Mesenchymal stem cell (in vitro differentiated cells and primary cell): ENCODE data around the gene SPATA20.

Experiments used
- DNase-seq: peaks from one replicate; pipeline ENCODE4 v3.0.0-alpha.2; 2013
- H2AFZ ChIP-seq: one replicate; pipeline ENCODE4 v1.6.1; 2013; ENCODE audit warnings: low read depth, mild to moderate bottlenecking, control low read depth, inconsistent platforms, low read length, moderate library complexity
- H2AK5ac ChIP-seq: 2 replicates; pipeline ENCODE4 v1.6.1; 2013; ENCODE audit warnings: low read length, moderate library complexity, mild to moderate bottlenecking, inconsistent platforms; ENCODE audit not compliant: severe bottlenecking
- H2BK120ac ChIP-seq: one replicate; pipeline ENCODE4 v1.6.1; 2013; ENCODE audit warnings: low read depth, mild to moderate bottlenecking, inconsistent platforms, low read length, moderate library complexity
- H2BK12ac ChIP-seq, 2 experiments: one replicate each; pipeline ENCODE4 v1.6.1; 2013; ENCODE audit warnings: inconsistent platforms in 2 of 2, low read length in 2 of 2, mild to moderate bottlenecking in 2 of 2, moderate library complexity in 2 of 2, control low read depth in 1 of 2
- H2BK15ac ChIP-seq: one replicate; pipeline ENCODE4 v1.6.1; 2013; ENCODE audit warnings: mild to moderate bottlenecking, low read depth, inconsistent platforms; ENCODE audit not compliant: poor library complexity, severe bottlenecking
- H2BK5ac ChIP-seq: 2 replicates; pipeline ENCODE4 v1.6.1; 2013; ENCODE audit warnings: low read depth, mild to moderate bottlenecking, low read length, control low read depth, inconsistent platforms; ENCODE audit not compliant: poor library complexity, severe bottlenecking
- H3K14ac ChIP-seq, 2 experiments: one replicate each; pipeline ENCODE4 v1.6.1; 2013; ENCODE audit warnings: inconsistent platforms in 2 of 2, low read length in 2 of 2, control low read depth in 1 of 2, mild to moderate bottlenecking in 1 of 2, moderate library complexity in 1 of 2
- H3K18ac ChIP-seq, 2 experiments: one replicate each; pipeline ENCODE4 v1.6.1; 2013; ENCODE audit warnings: inconsistent platforms in 2 of 2, low read length in 2 of 2, control low read depth in 1 of 2, low read depth in 1 of 2, mild to moderate bottlenecking in 1 of 2
- H3K23ac ChIP-seq, 2 experiments: one replicate each; pipeline ENCODE4 v1.6.1; 2013; ENCODE audit warnings: inconsistent platforms in 2 of 2, low read length in 2 of 2, mild to moderate bottlenecking in 2 of 2, moderate library complexity in 2 of 2, control low read depth in 1 of 2
- H3K27ac ChIP-seq: 2 replicates; pipeline ENCODE4 v1.5.1; 2013; ENCODE audit warnings: mild to moderate bottlenecking, moderate library complexity, low read length, control low read depth, inconsistent platforms; ENCODE audit not compliant: poor library complexity, severe bottlenecking
- H3K27me3 ChIP-seq, 2 experiments: 2 replicates each; pipeline versions ENCODE4 v1.6.1 to v1.7.0; 2013; ENCODE audit warnings: low read length in 2 of 2, mild to moderate bottlenecking in 2 of 2, moderate library complexity in 2 of 2, control low read depth in 1 of 2, inconsistent platforms in 1 of 2; ENCODE audit not compliant: control insufficient read depth in 1 of 2, insufficient read depth in 1 of 2
- H3K36me3 ChIP-seq, 2 experiments: 2 replicates each; pipeline versions ENCODE4 v1.6.1 to v1.7.0; 2013; ENCODE audit warnings: low read length in 2 of 2, control low read depth in 1 of 2, inconsistent platforms in 1 of 2, low read depth in 1 of 2, mild to moderate bottlenecking in 1 of 2; ENCODE audit not compliant: insufficient read depth in 2 of 2, control insufficient read depth in 1 of 2
- H3K4ac ChIP-seq, 2 experiments: one replicate each; pipeline ENCODE4 v1.6.1; 2013; ENCODE audit warnings: inconsistent platforms in 2 of 2, low read length in 2 of 2, mild to moderate bottlenecking in 2 of 2, moderate library complexity in 2 of 2, control low read depth in 1 of 2, low read depth in 1 of 2
- H3K4me1 ChIP-seq: 2 replicates; pipeline ENCODE4 v1.6.1; 2013; ENCODE audit warnings: low read depth, low read length, control low read depth; ENCODE audit not compliant: control insufficient read depth, insufficient read depth
- H3K4me2 ChIP-seq: 2 replicates; pipeline ENCODE4 v1.6.1; 2013; ENCODE audit warnings: low read length, mild to moderate bottlenecking, inconsistent platforms; ENCODE audit not compliant: poor library complexity, severe bottlenecking
- H3K4me3 ChIP-seq, 2 experiments: 2 replicates each; pipeline versions ENCODE4 v1.5.1 to v1.7.0; 2013; ENCODE audit warnings: low read length in 2 of 2, mild to moderate bottlenecking in 2 of 2, control low read depth in 1 of 2, low read depth in 1 of 2; ENCODE audit not compliant: insufficient read depth in 1 of 2
- H3K79me1 ChIP-seq: replicated peaks from 2 replicates; pipeline ENCODE4 v1.6.1; 2013; ENCODE audit warnings: mild to moderate bottlenecking, control low read depth, low read length, inconsistent platforms; ENCODE audit not compliant: poor library complexity, severe bottlenecking
- H3K9ac ChIP-seq: 2 replicates; pipeline ENCODE4 v1.7.0; 2013; ENCODE audit warnings: mild to moderate bottlenecking, low read length, moderate library complexity
- H3K9me3 ChIP-seq: 2 replicates; pipeline ENCODE4 v1.7.0; 2013; ENCODE audit warnings: mild to moderate bottlenecking, low read length; ENCODE audit not compliant: control insufficient read depth
- H4K8ac ChIP-seq: one replicate; pipeline ENCODE4 v1.6.1; 2013; ENCODE audit warnings: inconsistent platforms, mild to moderate bottlenecking, low read length, moderate library complexity
- H4K91ac ChIP-seq: one replicate; pipeline ENCODE4 v1.6.1; 2013; ENCODE audit warnings: mild to moderate bottlenecking, low read length, inconsistent platforms
- WGBS: methylation state at CpG from one replicate; pipeline ENCODE4 v1.1.7; 2013; ENCODE audit warnings: mixed read lengths; 5-methylcytosine and 5-hydroxymethylcytosine counted together

The SPATA20 gene

DNA sequence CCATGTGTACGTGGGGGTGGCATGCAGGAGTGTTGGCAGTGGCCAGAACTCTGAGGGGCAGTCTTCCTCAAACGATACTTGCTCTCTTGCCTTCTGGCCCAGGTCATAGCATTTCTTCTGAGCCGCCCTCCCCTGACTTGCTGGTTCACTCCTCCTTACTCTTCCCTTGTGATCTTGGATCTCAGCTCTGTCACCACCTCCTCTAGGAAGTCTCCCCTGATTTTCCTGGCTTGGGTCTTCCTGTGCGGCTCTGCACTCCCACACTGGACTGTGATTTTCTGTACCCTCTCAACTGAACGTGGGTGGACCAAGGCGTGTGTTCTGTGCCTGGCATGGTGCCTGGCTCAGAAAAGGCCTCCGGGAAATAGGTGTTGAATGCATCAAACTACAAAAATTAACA lies 11.6 kb upstream of the SPATA20 start:
- Histone ChIP-seq H2AFZ (no peak overlapping the region), H3K9ac (no peak overlapping the region), H2BK15ac (no peak overlapping the region)

DNA sequence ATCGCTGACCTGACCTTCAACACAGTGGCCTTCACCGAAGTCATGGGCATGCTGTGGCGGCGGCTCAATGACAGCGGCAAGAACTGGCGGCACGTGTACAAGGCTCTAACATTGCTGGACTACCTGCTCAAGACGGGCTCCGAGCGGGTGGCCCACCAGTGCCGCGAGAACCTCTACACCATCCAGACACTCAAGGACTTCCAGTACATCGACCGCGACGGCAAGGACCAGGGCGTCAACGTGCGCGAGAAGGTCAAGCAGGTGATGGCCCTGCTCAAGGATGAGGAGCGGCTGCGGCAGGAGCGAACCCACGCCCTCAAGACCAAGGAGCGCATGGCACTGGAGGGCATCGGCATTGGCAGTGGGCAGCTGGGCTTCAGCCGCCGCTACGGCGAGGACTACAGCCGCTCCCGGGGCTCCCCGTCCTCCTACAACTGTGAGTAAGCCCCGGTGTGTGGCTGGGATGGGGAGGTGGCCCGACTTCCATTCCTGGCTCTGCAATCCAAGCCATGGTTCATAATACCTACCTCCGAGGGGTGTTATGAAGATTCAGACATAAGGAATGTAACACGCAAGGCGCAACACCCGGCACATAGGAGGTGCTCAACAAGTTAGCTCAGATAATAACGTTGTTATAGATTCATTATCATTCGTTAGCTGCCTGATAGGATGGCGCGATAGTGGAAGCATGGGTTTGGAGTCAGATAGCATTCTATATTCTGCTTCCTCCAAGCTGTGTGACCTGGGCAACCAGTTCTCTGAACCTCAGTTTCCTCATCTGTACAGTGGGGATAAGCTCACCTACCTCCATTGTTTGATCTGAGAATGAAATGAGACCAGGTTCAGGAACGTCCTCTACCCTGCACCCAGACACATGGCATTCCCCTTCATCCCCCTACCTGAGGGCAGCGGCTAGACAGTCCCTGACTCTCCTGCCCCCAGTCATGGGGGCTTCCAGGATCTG lies 10.0 kb upstream of the SPATA20 start:
- H3K4me1 ChIP-seq = peaks cover 40% of the 10 kb centered on the region
- H2BK120ac ChIP-seq = no peak overlapping the region
- H3K4ac ChIP-seq = no peak overlapping the region
- no peak overlapping the region for H3K14ac ChIP-seq
- H3K27me3 ChIP-seq = peaks cover 19 to 39% of the 10 kb centered on the region in 2 experiments
- H3K4me2 ChIP-seq = no peak overlapping the region
- H2AK5ac ChIP-seq = no peak overlapping the region
- no peaks in the 10 kb centered on the region for H3K79me1 ChIP-seq
- H2BK5ac ChIP-seq = no peak overlapping the region
- H3K36me3 ChIP-seq = peaks cover 0 to 3% of the 10 kb centered on the region in 2 experiments
- H3K4me3 ChIP-seq = no peak overlapping the region
- H4K8ac ChIP-seq = no peak overlapping the region
- WGBS = 96% methylated on average over 45 of the region's 45 CpGs
- no peak overlapping the region for H3K27ac ChIP-seq
- H2AFZ ChIP-seq = no peak overlapping the region
- no peak overlapping the region for H3K23ac ChIP-seq
- no peak overlapping the region for H3K9ac ChIP-seq
- H2BK15ac ChIP-seq = no peak overlapping the region
- H3K18ac ChIP-seq = no peak overlapping the region
- H4K91ac ChIP-seq = no peak overlapping the region
- no peak for DNase-seq
- H2BK12ac ChIP-seq = no peak overlapping the region
- H3K9me3 ChIP-seq = no peaks in the 10 kb centered on the region

More for the DNA sequence above, 11.6 kb upstream of the SPATA20 start:
- 87% methylated on average over 6 of the region's 7 CpGs for WGBS
- H3K9me3 ChIP-seq = no peaks in the 10 kb centered on the region
- DNase-seq = no peak
- H3K4me1 ChIP-seq = peaks cover 31% of the 10 kb centered on the region
- H4K8ac ChIP-seq = no peak overlapping the region
- no peak overlapping the region for H3K4ac ChIP-seq
- H2BK12ac ChIP-seq = no peak overlapping the region
- H2BK5ac ChIP-seq = no peak overlapping the region
- H3K14ac ChIP-seq = no peak overlapping the region
- no peak overlapping the region for H2AK5ac ChIP-seq
- H3K23ac ChIP-seq = no peak overlapping the region
- no peak overlapping the region for H3K4me3 ChIP-seq
- no peak overlapping the region for H4K91ac ChIP-seq
- H3K79me1 ChIP-seq = no peaks in the 10 kb centered on the region
- peaks cover 28 to 53% of the 10 kb centered on the region in 2 experiments for H3K27me3 ChIP-seq
- H3K18ac ChIP-seq = no peak overlapping the region
- H2BK120ac ChIP-seq = no peak overlapping the region
- H3K36me3 ChIP-seq = peaks cover 0 to 3% of the 10 kb centered on the region in 2 experiments
- no peak overlapping the region for H3K27ac ChIP-seq
- H3K4me2 ChIP-seq = no peak overlapping the region

- H3K4me1 ChIP-seq = peaks cover 37% of the 10 kb centered on the region
- H3K79me1 ChIP-seq = no peaks in the 10 kb centered on the region
- peak overlapping the region; percentile 37 for H4K91ac ChIP-seq
- peak overlapping the region; percentile 83 for H2BK15ac ChIP-seq
- H2BK5ac ChIP-seq = no peak overlapping the region
- no peak overlapping the region for H2BK120ac ChIP-seq
- DNase-seq = no peak
- peaks cover 10 to 30% of the 10 kb centered on the region in 2 experiments for H3K27me3 ChIP-seq
- H3K4me2 ChIP-seq = no peak overlapping the region
- peak overlapping the region in 1 of 2 experiments; percentile 57 for H2BK12ac ChIP-seq
- H3K36me3 ChIP-seq = peaks cover 0 to 3% of the 10 kb centered on the region in 2 experiments
- no peak overlapping the region for H2AK5ac ChIP-seq
- H3K9ac ChIP-seq = no peak overlapping the region
- no peak overlapping the region for H3K4me3 ChIP-seq
- whole genome bisulfite sequencing = 88% methylated on average over 20 of the region's 20 CpGs
- no peak overlapping the region for H3K14ac ChIP-seq
- H3K9me3 ChIP-seq = no peaks in the 10 kb centered on the region
- H3K18ac ChIP-seq = peak overlapping the region in 1 of 2 experiments; percentile 16
- H4K8ac ChIP-seq = peak overlapping the region; percentile 71
- H3K27ac ChIP-seq = no peak overlapping the region
- no peak overlapping the region for H3K23ac ChIP-seq
- H3K4ac ChIP-seq = no peak overlapping the region
- no peak overlapping the region for H2AFZ ChIP-seq
These were observed 9.0 kb upstream of the SPATA20 start for GRCh38 chr17:50537721-50538548.
